SK-N-MC (cell line): Measurements from ENCODE around the gene ITGAE.

Experiments
- EZH2 ChIP-seq: fragments of 200-600 bp; sonication (generic); IDR thresholded peaks from one replicate; pipeline ENCODE4 v1.6.1; 2017; ENCODE audit warnings: antibody characterized with exemption
- FOXP2 ChIP-seq: optimal IDR thresholded peaks from 2 replicates; pipeline ENCODE3; 2011; ENCODE audit warnings: mild to moderate bottlenecking, moderate library complexity; ENCODE audit not compliant: insufficient read depth; ENCODE audit errors: extremely low read length, control extremely low read depth
- POLR2AphosphoS5 ChIP-seq: IDR thresholded peaks from 2 replicates; pipeline ENCODE4 v1.6.1; 2012; ENCODE audit warnings: mild to moderate bottlenecking, low read depth, low read length, borderline replicate concordance

DNA sequence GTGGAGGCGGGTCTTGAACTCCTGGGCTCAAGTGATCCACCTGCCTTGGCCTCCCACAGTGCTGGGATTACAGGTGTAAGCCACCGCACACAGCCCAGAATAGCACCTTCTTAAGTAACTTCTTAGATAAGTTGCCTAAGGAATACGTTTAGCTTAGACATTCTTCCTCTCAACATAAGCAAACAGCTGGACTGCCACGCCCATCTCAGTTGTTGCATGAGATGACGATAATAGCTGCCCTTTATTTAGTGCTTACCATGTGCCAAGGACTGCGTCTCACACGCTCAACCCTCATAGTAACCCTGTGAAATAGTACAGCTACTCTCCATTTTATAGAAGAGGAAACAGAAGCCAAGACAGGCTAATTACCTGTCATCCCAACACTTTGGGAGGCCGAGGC lies 65.5 kb downstream of the ITGAE start:
- TF ChIP-seq EZH2: no peak
- TF ChIP-seq POLR2AphosphoS5: no peak
- TF ChIP-seq FOXP2: no peak
